Motor neuron (in vitro differentiated cells): Measurements from ENCODE around the gene MMP17. TPM values are rescaled to one million over a fixed set of nuclear protein-coding genes. Genes with fewer than 3 reads are reported as not detected.
"Not testable (repeated sequence)": the region's sequence is repeated elsewhere in the genome, so short reads cannot be mapped to it uniquely, and the experiment has no call there.

Experiments used
- ATAC-seq, 8 experiments: fragments of 200-7000 bp; cut with Tn5 transposase; replicated peaks in 6 of 8; 2 replicates each; pipeline ENCODE4 v1.8.0; 2021; ENCODE audit warnings: mild to moderate bottlenecking in 8 of 8, moderate library complexity in 8 of 8
- H3K27ac ChIP-seq, 2 donors: fragments of 250-450 bp; sonication (Bioruptor Pico); 2 replicates each; pipeline ENCODE4 v1.9.0; 2021; ENCODE audit warnings: antibody characterized with exemption in 2 of 2, mild to moderate bottlenecking in 2 of 2, moderate library complexity in 1 of 2
- H3K4me1 ChIP-seq, 2 donors: fragments of 250-450 bp; sonication (Bioruptor Pico); replicated peaks in 1 of 2; 2 replicates each; pipeline ENCODE4 v1.6.1; 2021; ENCODE audit warnings: antibody characterized with exemption in 2 of 2, mild to moderate bottlenecking in 2 of 2, moderate library complexity in 1 of 2
- H3K4me3 ChIP-seq, 5 donors: fragments of 250-450 bp; sonication (Bioruptor Pico); 2 replicates each; pipeline ENCODE4 v1.9.0; 2021; ENCODE audit warnings: antibody characterized with exemption in 5 of 5, mild to moderate bottlenecking in 5 of 5, moderate library complexity in 4 of 5
- WGBS, 10 experiments: fragments of 450-650 bp; shearing (Covaris generic); methylation state at CpG; one replicate each; pipeline ENCODE4 v1.0.0; 2022; 5-methylcytosine and 5-hydroxymethylcytosine counted together
- in situ Hi-C, 9 experiments: fragments of 400-800 bp; cut with MboI; loops; one replicate each; pipeline ENCODE4 v1.15.0; 2021; ENCODE audit warnings: low sequenced_read_pairs in 9 of 9, low pct_unique_long_range_greater_than_20kb in 2 of 9; ENCODE audit not compliant: unreplicated experiment in 9 of 9
- total RNA-seq, 8 experiments: library from RNA; unstranded; fragments of 300-600 nt; gene quantifications; 2 replicates each; pipeline versions ENCODE4 v1.2.3 to v1.2.4, GENCODE V29; 2022

MMP17 gene
- total RNA-seq, 8 experiments from 2014 or later: 8.2 to 118 (median 15.3) TPM

- in situ Hi-C loops: loop anchor here in 2 of 9 experiments (25.0 kb wide), 1 partner anchor 192 kb away; no protein-coding TSS in a partner anchor
- Histone ChIP-seq H3K4me3 (no peak overlapping the region), H3K27ac (no peak overlapping the region), H3K4me1 (no peaks in the 10 kb centered on the region)
- WGBS, 10 experiments: 0 to 91% (median 20%) methylated on average over 1 to 8 of the region's 11 CpGs; no CpG with 5 or more reads in 3 of the 10 experiments
- peak in 3 of 8 experiments; percentile 41 to 66 (median 59) for ATAC-seq
Observed at GRCh38 chr12:131803961-131804521, 24.2 kb upstream of the MMP17 start.

- no peak overlapping the region for H3K27ac ChIP-seq
- no peaks in the 10 kb centered on the region for H3K4me1 ChIP-seq
- 0 to 89% (median 62%) methylated on average over 3 to 5 of the region's 5 CpGs for WGBS, 10 experiments
- peak in 3 of 8 experiments; percentile 64 to 86 (median 68) for ATAC-seq
- in situ Hi-C loops: loop anchor here in 2 of 9 experiments (25.0 kb wide), 1 partner anchor 193 kb away; no protein-coding TSS in a partner anchor
- no peak overlapping the region for H3K4me3 ChIP-seq
Observed at GRCh38 chr12:131805421-131805820, 22.8 kb upstream of the MMP17 start.

GRCh38 chr12:131806674-131807073 is 21.5 kb upstream of the MMP17 start:
- in situ Hi-C loops: loop anchor here in 2 of 9 experiments (25.0 kb wide), 1 partner anchor 194 kb away; no protein-coding TSS in a partner anchor
- no peak overlapping the region for H3K27ac ChIP-seq
- WGBS, 10 experiments: 72 to 100% (median 87%) methylated on average over 1 to 7 of the region's 7 CpGs; no CpG with 5 or more reads in 1 of the 10 experiments
- H3K4me3 ChIP-seq: no peak overlapping the region
- H3K4me1 ChIP-seq: no peaks in the 10 kb centered on the region
- no peak for ATAC-seq

- in situ Hi-C loops: loop anchor here in 2 of 9 experiments (25.0 kb wide), 1 partner anchor 197 kb away; no protein-coding TSS in a partner anchor
- WGBS, 10 experiments: 40 to 97% (median 91%) methylated on average over 1 to 27 of the region's 44 CpGs; no CpG with 5 or more reads in 4 of the 10 experiments
- Histone ChIP-seq H3K4me3 (no peak overlapping the region), H3K27ac (no peak overlapping the region), H3K4me1 (no peaks in the 10 kb centered on the region)
- ATAC-seq: peak in 2 of 8 experiments; percentile 13 to 71
Observed at GRCh38 chr12:131808744-131809371, 19.3 kb upstream of the MMP17 start.

- in situ Hi-C loops: loop anchor here in 2 of 9 experiments (25.0 kb wide), 1 partner anchor 197 kb away; no protein-coding TSS in a partner anchor
- H3K4me3 ChIP-seq, H3K4me1 ChIP-seq, ATAC-seq, H3K27ac ChIP-seq: not testable (repeated sequence)
- no CpG with 5 or more reads among the region's 9 CpGs for WGBS, 10 experiments
Observed at GRCh38 chr12:131809476-131810254, 18.5 kb upstream of the MMP17 start.

- H3K4me3 ChIP-seq: no peak overlapping the region
- WGBS, 10 experiments: 34 to 83% (median 57%) methylated on average over 2 to 10 of the region's 13 CpGs; no CpG with 5 or more reads in 4 of the 10 experiments
- no peaks in the 10 kb centered on the region for H3K4me1 ChIP-seq
- ATAC-seq: no peak
- H3K27ac ChIP-seq: no peak overlapping the region
- in situ Hi-C loops: loop anchor here in 2 of 9 experiments (25.0 kb wide), 1 partner anchor 198 kb away; no protein-coding TSS in a partner anchor
Observed at GRCh38 chr12:131810726-131811125, 17.5 kb upstream of the MMP17 start.

- Histone ChIP-seq H3K4me3 (no peak overlapping the region), H3K4me1 (no peaks in the 10 kb centered on the region), H3K27ac (no peak overlapping the region)
- in situ Hi-C loops: loop anchor here in 2 of 9 experiments (25.0 kb wide), 1 partner anchor 203 kb away; no protein-coding TSS in a partner anchor
- ATAC-seq: no peak
- WGBS, 10 experiments: 53 to 100% (median 85%) methylated on average over 3 to 7 of the region's 7 CpGs
Observed at GRCh38 chr12:131815131-131815530, 13.1 kb upstream of the MMP17 start.

- no peak for ATAC-seq
- no peak overlapping the region for H3K4me3 ChIP-seq
- H3K4me1 ChIP-seq: no peaks in the 10 kb centered on the region
- no peak overlapping the region for H3K27ac ChIP-seq
- in situ Hi-C loops: loop anchor here in 2 of 9 experiments (25.0 kb wide), 1 partner anchor 204 kb away; no protein-coding TSS in a partner anchor
- WGBS, 10 experiments: 11 to 100% (median 86%) methylated on average over 1 to 5 of the region's 5 CpGs; no CpG with 5 or more reads in 1 of the 10 experiments
Observed at GRCh38 chr12:131816495-131816894, 11.7 kb upstream of the MMP17 start.

- no peak for ATAC-seq
- Histone ChIP-seq H3K4me1 (no peaks in the 10 kb centered on the region), H3K4me3 (no peak overlapping the region), H3K27ac (no peak overlapping the region)
- 80 to 100% (median 84%) methylated on average over 1 to 12 of the region's 19 CpGs; no CpG with 5 or more reads in 6 of the 10 experiments for WGBS, 10 experiments
- in situ Hi-C loops: loop anchor here in 2 of 9 experiments (25.0 kb wide), 1 partner anchor 205 kb away; no protein-coding TSS in a partner anchor
Observed at GRCh38 chr12:131817241-131817640, 11.0 kb upstream of the MMP17 start.

- peak in 2 of 8 experiments; percentile 42 to 63 for ATAC-seq
- Histone ChIP-seq H3K4me3 (no peak overlapping the region), H3K27ac (no peak overlapping the region), H3K4me1 (no peaks in the 10 kb centered on the region)
- in situ Hi-C loops: loop anchor here in 2 of 9 experiments (25.0 kb wide), 1 partner anchor 207 kb away; no protein-coding TSS in a partner anchor
- 18 to 94% (median 84%) methylated on average over 2 to 17 of the region's 30 CpGs; no CpG with 5 or more reads in 1 of the 10 experiments for WGBS, 10 experiments
Observed at GRCh38 chr12:131818821-131819585, 9.2 kb upstream of the MMP17 start.

GRCh38 chr12:131824450-131824849 is 3.7 kb upstream of the MMP17 start:
- ATAC-seq: no peak
- peaks cover 0 to 3% of the 10 kb centered on the region in 2 donors for H3K4me1 ChIP-seq
- no peak overlapping the region for H3K27ac ChIP-seq
- no peak overlapping the region for H3K4me3 ChIP-seq
- in situ Hi-C loops: loop anchor here in 2 of 9 experiments (25.0 kb wide), 1 partner anchor 212 kb away; no protein-coding TSS in a partner anchor
- 69 to 100% (median 83%) methylated on average over 1 to 5 of the region's 6 CpGs; no CpG with 5 or more reads in 3 of the 10 experiments for WGBS, 10 experiments
